ENCODE measurements around the gene PIGM. TPM values are rescaled to one million over a fixed set of nuclear protein-coding genes. Genes with fewer than 3 reads are reported as not detected.

PIGM gene
- total RNA-seq, 2 donors from 2014 or later = 4.6 to 5.2 TPM

GRCh38 chr1:160018347-160018746 lies 13.4 kb downstream of the PIGM start:
- H3K4me1 Mint-ChIP-seq = no peaks in the 10 kb centered on the region
- no peak overlapping the region for H3K27ac Mint-ChIP-seq
- TF ChIP-seq, protein P1, sequence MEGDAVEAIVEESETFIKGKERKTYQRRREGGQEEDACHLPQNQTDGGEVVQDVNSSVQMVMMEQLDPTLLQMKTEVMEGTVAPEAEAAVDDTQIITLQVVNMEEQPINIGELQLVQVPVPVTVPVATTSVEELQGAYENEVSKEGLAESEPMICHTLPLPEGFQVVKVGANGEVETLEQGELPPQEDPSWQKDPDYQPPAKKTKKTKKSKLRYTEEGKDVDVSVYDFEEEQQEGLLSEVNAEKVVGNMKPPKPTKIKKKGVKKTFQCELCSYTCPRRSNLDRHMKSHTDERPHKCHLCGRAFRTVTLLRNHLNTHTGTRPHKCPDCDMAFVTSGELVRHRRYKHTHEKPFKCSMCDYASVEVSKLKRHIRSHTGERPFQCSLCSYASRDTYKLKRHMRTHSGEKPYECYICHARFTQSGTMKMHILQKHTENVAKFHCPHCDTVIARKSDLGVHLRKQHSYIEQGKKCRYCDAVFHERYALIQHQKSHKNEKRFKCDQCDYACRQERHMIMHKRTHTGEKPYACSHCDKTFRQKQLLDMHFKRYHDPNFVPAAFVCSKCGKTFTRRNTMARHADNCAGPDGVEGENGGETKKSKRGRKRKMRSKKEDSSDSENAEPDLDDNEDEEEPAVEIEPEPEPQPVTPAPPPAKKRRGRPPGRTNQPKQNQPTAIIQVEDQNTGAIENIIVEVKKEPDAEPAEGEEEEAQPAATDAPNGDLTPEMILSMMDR (conservative IDR thresholded peaks at IDR 0.05) = no peak
- Histone ChIP-seq H3K9ac (ENCODE audit: extremely low read depth, low read length, poor library complexity, severe bottlenecking) (no peak overlapping the region), H3K27ac (ENCODE audit: low read depth, low read length) (no peak overlapping the region), H3K36me3 (ENCODE audit: control insufficient read depth, insufficient read depth, low read length) (no peaks in the 10 kb centered on the region), H3K9me3 (ENCODE audit: control insufficient read depth, low read length) (no peaks in the 10 kb centered on the region), H3K27me3 (ENCODE audit: control insufficient read depth, insufficient read depth, low read length, poor library complexity, severe bottlenecking) (peaks cover 8% of the 10 kb centered on the region), H3K4me3 (ENCODE audit: low read length) (no peak overlapping the region), H3K4me1 (ENCODE audit: control insufficient read depth, insufficient read depth, low read length) (peaks cover 3% of the 10 kb centered on the region)
- H3K27me3 Mint-ChIP-seq (ENCODE audit: insufficient read depth) = peaks cover 17% of the 10 kb centered on the region
- H3K9me3 Mint-ChIP-seq = no peaks in the 10 kb centered on the region
- H3K4me3 Mint-ChIP-seq = no peak overlapping the region
- 88 to 94% methylated on average over 3 of the region's 3 CpGs for WGBS, 2 experiments (ENCODE audit: insufficient coverage in 1 of 2, insufficient read length in 1 of 2)
- H3K36me3 Mint-ChIP-seq (ENCODE audit: low read depth) = no peaks in the 10 kb centered on the region
- no peak for DNase-seq

DNA sequence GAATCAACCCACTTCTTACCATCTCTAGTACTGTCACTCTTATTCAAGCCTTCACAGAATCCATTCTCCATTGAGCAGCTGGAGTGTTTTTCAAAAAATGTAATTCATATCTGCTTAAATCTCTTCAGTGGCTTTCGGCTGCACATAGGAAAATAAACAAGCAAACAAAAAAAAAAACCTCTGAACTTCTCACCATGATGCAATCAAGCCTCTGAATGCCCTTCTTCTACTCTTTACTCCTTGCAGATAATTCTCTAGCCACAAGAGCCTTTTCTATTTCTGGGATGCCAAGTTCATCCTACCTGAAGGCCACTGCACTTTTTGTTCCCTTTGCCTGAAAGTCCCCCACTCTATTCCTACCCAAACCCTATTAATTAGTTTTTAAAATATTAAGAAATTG lies 14.2 kb downstream of the PIGM start:
- peaks cover under 1% of the 10 kb centered on the region for H3K27me3 ChIP-seq (ENCODE audit: control insufficient read depth, insufficient read depth, low read length, poor library complexity, severe bottlenecking)
- H3K27ac ChIP-seq (ENCODE audit: low read depth, low read length) = no peak overlapping the region
- H3K4me1 Mint-ChIP-seq = no peaks in the 10 kb centered on the region
- DNase-seq = no peak
- H3K9me3 Mint-ChIP-seq = no peaks in the 10 kb centered on the region
- no peak overlapping the region for H3K4me3 ChIP-seq (ENCODE audit: low read length)
- H3K27ac Mint-ChIP-seq = no peak overlapping the region
- H3K36me3 ChIP-seq (ENCODE audit: control insufficient read depth, insufficient read depth, low read length) = no peaks in the 10 kb centered on the region
- no peaks in the 10 kb centered on the region for H3K36me3 Mint-ChIP-seq (ENCODE audit: low read depth)
- no peak overlapping the region for H3K9ac ChIP-seq (ENCODE audit: extremely low read depth, low read length, poor library complexity, severe bottlenecking)
- WGBS, 2 experiments (ENCODE audit: insufficient coverage in 1 of 2, insufficient read length in 1 of 2) = 86 to 90% methylated on average over 1 of the region's 1 CpG
- no peaks in the 10 kb centered on the region for H3K9me3 ChIP-seq (ENCODE audit: control insufficient read depth, low read length)
- TF ChIP-seq, protein P1 (conservative IDR thresholded peaks at IDR 0.05) = no peak
- no peak overlapping the region for H3K4me3 Mint-ChIP-seq
- H3K27me3 Mint-ChIP-seq (ENCODE audit: insufficient read depth) = peaks cover 17% of the 10 kb centered on the region
- peaks cover 3% of the 10 kb centered on the region for H3K4me1 ChIP-seq (ENCODE audit: control insufficient read depth, insufficient read depth, low read length)

DNA sequence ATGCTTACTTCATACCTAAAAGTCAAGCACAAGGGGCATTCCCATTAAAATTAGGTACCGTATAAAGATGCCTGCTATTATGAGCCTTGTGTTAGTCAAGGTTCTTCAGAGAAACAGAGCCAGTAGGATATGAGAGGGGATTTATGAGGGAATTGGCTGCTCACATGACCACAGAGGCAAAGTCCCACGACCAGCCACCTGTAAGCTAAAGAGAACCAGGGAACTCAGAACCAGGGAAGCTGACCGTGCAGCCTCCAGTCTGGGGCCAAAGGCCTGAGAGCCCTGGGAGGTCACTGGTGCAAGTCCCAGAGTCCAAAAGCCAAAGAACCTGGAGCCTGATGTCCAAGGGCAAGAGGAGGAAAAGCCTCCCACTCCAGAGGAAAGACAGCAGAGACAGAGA lies 20.0 kb downstream of the PIGM start:
- no peak overlapping the region for H3K27ac ChIP-seq (ENCODE audit: low read depth, low read length)
- Mint-ChIP-seq H3K4me3 (no peak overlapping the region), H3K36me3 (ENCODE audit: low read depth) (no peaks in the 10 kb centered on the region), H3K27ac (no peak overlapping the region), H3K9me3 (no peaks in the 10 kb centered on the region), H3K27me3 (ENCODE audit: insufficient read depth) (peaks cover 32% of the 10 kb centered on the region), H3K4me1 (no peaks in the 10 kb centered on the region)
- H3K9ac ChIP-seq (ENCODE audit: extremely low read depth, low read length, poor library complexity, severe bottlenecking) = no peak overlapping the region
- H3K27me3 ChIP-seq (ENCODE audit: control insufficient read depth, insufficient read depth, low read length, poor library complexity, severe bottlenecking) = peaks cover 38% of the 10 kb centered on the region
- no peaks in the 10 kb centered on the region for H3K9me3 ChIP-seq (ENCODE audit: control insufficient read depth, low read length)
- no peaks in the 10 kb centered on the region for H3K36me3 ChIP-seq (ENCODE audit: control insufficient read depth, insufficient read depth, low read length)
- TF ChIP-seq, protein P1 (conservative IDR thresholded peaks at IDR 0.05) = no peak
- H3K4me3 ChIP-seq (ENCODE audit: low read length) = no peak overlapping the region
- H3K4me1 ChIP-seq (ENCODE audit: control insufficient read depth, insufficient read depth, low read length) = no peaks in the 10 kb centered on the region
- 60 to 76% methylated on average over 1 to 3 of the region's 3 CpGs for WGBS, 2 experiments (ENCODE audit: insufficient coverage in 1 of 2, insufficient read length in 1 of 2)
- no peak for DNase-seq

All from endodermal cell (in vitro differentiated cells).